HG03159 (cell line): ENCODE measurements around the gene CD93.

Experiments used
- ATAC-seq: cut with Tn5 transposase; IDR thresholded peaks from one replicate; pipeline ENCODE4 v1.9.1; 2021; ENCODE audit warnings: mild to moderate bottlenecking, moderate library complexity; ENCODE audit not compliant: unreplicated experiment

The CD93 gene

GRCh38 chr20:23061734-23062561 is 24.2 kb downstream of the CD93 start:
- no peak for ATAC-seq

DNA sequence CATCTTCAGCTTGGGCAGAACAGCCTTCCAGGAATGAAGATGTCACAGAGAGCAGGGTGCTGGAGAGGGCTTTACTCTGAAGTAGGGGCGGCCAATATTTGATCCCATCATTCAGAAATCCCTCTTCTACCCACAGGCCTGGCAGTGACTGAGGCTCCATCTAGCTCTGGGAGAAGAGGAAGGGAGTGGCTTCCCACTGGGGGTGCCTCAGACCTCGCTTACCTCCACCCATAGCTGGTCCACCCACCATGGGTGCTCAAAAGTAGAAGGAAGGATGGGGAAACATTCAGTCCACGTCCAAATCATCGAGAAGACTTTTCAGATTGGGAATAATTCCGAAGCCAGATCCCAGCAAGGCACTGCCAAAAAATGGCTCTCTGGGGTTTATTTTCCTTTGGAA is 24.9 kb downstream of the CD93 start:
- ATAC-seq, result no peak

DNA sequence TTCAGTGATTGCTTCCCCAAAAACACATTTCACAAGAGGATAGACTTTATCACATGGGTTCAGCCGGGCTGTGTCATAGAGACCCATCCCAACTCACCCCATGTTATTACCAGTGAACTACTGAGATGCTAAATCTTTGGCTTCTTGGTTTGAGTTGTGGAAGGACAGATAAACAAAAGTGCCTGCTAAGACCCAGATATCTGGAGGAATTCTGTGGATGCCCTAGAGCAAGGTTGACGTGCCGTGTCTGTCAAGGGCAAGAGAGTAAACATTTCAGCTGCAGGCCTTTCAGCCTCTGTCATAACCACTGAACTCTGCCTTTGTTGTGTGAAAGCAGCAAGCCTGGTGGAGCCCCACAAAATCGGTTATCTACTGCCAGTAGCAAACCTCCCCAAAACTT is 25.5 kb downstream of the CD93 start:
- no peak for ATAC-seq

DNA sequence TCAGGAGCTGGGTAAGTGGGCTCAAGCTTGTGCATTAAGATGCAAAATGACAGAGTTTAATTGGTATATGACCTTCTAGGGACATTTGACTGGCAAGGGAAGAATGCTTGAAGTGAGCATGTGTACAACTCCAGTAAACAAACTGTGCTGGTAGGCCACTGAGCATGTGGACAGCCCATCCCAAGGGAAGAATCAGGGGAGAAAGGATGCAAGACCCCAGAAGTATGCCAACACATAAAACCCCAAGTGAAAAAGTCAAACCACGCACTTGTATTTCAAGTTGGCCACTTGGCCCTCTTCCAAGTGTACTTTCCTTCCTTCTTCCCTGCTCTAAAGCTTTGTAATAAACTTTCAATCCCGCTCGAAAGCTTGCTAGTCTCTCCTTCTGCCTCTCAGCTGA is 26.3 kb downstream of the CD93 start:
- ATAC-seq, result no peak

DNA sequence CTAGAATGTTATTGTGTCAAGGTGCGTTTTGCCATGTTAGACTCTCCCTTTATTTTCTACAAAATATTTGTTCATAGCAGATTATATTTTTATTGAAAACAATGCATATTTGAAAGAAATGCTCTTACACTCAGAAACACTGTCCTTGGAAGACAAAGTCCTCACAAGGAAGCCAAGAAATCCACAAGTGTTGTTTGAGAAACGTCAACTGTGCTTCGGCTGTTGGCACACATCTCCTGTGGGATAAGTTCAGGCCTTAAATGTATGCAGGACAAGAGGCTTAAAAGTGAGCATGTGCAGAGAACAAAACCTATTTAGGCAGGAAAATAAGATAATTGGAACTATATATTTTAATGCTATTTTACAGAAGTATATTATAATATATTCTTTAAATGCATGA is 27.1 kb downstream of the CD93 start:
- no peak for ATAC-seq

DNA sequence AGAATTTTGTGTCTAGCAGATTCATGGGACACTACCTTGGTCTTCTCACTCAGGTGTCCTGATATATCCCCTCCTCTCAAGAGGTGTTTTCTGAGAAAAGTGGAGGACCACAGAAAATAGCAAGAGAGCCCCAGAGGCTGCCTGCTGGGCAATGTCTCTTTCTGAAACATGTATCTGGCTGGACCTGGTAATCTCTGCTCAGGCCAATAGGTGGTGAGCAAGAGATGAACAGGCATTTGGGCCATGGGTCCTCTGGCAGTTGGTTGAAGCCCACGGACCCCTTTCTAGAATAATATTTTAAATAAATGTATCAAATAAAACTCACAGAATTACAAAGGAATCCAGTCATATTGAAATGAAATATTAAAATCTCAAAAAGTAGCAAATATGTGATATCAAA is 27.9 kb downstream of the CD93 start:
- ATAC-seq, result no peak

- ATAC-seq, result no peak
Observed at GRCh38 chr20:23052904-23053303, 33.2 kb downstream of the CD93 start.

GRCh38 chr20:23050847-23051627 is 35.1 kb downstream of the CD93 start:
- ATAC-seq, result no peak

- ATAC-seq, result no peak
Observed at GRCh38 chr20:23050076-23050838, 35.9 kb downstream of the CD93 start.

DNA sequence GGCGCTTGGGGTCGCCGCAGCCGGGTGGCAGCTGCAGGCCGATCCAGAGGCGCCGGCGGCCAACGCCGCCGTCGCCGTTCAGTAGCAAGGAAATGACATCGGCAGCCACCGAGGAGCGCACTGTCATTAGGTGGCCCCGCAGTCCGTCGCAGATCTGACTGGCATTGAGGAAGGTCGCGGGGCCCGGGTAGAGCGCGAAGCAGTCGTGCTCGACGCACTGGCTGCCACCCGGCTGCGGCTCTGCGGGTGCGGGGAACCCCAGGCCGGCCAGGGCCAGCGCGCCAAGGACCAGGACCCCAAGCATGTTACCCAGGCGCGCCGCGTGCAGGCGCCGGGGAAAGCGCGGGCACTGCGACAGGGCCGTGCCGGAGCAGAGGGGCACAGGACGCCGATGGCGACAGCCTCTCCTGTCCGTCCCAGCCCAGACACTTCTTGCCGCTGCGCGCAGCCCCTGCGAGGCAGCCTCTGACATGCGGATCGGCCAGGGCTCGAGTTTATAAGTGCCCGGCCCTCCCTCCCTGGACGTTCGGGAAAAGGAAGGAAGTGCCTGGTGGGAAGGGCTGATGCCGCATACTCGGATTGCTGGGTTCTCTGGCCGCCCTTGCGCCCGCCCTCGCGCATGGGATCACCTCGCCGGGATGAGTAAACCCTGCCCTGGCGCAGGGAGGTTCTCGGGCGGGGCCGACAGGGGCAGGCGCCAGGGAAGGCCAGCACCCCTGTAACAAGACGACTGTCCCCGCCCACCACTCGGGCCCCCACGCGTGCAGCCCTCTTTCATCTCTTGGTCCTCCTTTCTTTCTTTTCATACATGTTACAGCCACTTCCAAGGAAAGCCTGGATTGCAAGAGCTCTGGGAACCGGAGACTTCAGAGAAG is 36.7 kb downstream of the CD93 start, which contains the start of gene THBD:
TSS of gene THBD (minus strand) at position 472 of the 875 bp plus-strand sequence. CDS start at position 304, 168 bp downstream.
- no peak for ATAC-seq

DNA sequence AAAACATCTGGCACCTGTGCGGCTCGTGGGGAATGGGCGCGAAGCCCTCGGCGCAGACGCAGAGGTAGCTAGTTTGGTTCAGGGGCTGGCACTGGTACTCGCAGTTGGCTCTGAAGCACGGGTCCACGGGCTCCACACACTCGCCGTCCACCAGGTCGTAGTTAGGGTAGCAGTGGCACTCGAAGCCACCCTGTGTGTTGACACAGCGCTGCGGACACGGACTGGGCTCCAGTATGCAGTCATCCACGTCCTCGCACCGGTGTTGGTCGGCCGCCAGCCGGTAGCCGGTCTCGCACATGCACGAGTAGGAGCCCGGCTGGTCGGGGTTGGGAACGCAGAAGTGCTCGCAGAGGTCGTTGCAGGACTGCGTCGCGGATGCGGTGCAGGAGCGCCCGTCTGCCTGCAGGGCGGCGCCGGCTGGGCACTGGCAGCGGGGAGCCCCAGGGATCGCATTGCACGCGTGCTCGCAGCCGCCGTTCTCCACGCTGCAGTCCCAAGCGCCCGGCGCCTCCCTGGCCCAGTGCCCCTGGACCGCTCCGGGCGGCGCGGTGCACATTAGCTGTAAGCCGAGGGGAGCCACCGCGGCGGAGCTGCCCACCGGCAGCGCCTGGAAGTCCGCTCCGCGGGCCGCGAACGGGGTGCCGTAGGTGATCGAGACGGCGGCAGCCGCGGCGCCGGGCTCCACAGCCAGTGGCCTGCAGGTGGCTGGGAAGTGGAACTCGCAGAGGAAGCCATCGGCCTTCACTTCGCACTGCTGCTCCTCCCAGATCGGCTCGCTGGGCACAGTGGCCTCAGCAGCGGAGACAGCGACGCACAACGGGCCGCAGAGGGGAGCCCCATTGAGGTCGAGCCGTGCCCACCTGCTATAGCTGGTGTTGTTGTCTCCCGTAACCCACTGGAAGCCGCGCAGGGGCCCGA is 37.6 kb downstream of the CD93 start:
- ATAC-seq, result no peak

- no peak for ATAC-seq
Observed at GRCh38 chr20:23047738-23048214, 38.3 kb downstream of the CD93 start.

GRCh38 chr20:23047001-23047737 is 39.0 kb downstream of the CD93 start:
- no peak for ATAC-seq

DNA sequence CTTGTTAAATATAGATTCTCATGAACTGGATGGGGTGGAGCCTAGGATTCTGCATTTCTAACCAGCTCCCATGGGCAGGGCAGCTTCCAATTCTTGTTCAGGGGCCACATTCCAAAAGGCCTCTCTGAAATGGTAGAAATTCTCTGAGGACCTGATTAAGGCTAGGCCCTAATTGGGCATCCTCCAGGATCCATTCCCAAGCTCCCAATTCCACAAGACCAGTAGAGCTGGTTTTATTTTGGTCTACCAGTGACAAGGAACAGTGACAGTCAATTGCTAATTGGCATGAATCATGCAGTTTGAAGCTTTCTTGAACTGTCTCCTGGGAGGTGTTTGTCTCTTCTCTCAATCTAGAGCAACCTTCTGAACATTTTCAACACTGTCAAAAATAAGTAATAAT is 39.7 kb downstream of the CD93 start:
- no peak for ATAC-seq

DNA sequence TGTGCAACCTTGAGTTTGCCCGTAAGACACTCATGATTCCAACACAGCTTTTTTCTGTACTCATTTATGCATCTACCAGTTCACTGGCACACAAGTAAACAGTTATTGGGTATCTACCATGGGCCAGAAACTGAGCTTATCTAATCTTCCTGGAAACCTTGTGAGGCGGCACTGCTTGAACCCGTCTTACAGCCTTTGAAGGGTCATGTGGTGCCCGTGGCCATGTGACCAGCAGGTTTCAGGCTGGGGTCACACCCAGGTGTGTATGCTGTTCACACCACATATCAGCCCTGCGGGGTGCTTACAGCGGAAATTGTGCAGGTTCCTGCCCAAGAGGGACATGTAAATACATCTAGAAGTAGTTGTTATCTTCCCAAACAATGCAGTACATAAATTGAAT is 42.7 kb downstream of the CD93 start:
- no peak for ATAC-seq

DNA sequence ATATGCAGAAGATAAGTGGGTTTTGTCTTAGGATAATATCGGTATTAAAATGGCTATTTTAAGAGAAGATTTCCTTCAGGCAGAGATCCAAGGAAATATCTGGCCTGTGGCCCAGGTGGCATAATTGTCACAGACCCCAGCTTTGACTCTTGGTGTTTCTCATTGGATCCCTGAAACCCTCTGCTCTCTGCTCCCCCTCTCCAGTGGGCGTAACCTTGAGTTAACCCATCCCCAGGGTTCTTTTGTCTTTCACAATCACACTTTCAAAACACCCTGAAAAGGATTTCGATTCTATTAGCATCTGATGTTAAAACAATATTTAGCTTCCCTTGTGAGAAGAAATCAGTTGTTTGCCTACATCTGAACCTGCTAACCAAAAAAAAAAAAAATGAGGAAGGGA is 43.9 kb downstream of the CD93 start:
- ATAC-seq, result no peak

GRCh38 chr20:23039885-23040508 is 46.1 kb downstream of the CD93 start:
- no peak for ATAC-seq
